Epidermal melanocyte (primary cell): ENCODE measurements around the gene LARP6.
A peak's percentile ranks its signal among the peaks of the same experiment; 100 is the strongest.

ENCODE experiments used
- DNase-seq: peaks from one replicate; pipeline ENCODE4 v3.0.0; 2011; ENCODE audit warnings: low spot score; ENCODE audit not compliant: insufficient read length

Gene LARP6

GRCh38 chr15:70796516-70797310, 57.2 kb downstream of the LARP6 start:
- DNase-seq: no peak

- peak; percentile 67 for DNase-seq
Measured at GRCh38 chr15:70795311-70795665, 58.7 kb downstream of the LARP6 start.

- DNase-seq: no peak
Measured at GRCh38 chr15:70794596-70795310, 59.2 kb downstream of the LARP6 start.

DNA sequence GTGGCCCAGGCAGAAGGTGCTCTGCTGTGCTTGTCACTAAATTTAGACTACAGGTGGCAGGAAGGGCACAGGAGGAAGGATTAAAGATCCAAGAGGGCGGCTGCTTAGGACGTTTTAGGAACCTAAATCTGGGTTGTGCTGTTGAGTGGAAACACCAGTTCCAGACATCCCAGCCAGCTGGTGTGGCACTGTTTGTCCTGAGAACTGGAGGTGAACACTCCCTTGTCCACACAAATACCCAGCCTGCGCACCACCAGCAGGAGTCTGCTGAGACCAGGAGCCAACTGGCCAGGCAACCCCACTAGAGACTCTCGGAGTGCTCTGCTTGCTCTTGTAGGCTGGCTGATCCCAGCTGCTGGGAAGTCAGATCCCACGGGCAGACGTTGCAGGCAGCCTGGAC, 60.3 kb downstream of the LARP6 start:
- no peak for DNase-seq

DNA sequence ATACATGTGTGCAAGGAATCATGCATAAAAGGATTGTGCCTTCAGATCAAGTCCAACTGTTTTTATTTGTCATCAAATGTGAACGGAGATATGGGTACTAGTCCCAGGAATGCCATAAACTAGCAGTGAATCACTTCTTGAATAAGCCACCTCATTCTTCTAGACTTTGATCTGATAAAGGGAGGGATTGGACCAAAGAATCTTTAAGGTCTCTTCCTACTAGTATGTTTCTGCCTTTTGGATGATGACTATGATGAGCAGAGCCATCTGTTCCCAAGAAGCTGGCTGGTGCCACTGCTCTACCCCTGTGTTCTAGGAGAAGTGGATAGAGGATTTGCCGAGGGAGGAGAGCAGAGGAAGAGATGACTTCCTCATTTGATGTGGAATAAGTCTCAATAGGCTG, 61.8 kb downstream of the LARP6 start:
- no peak for DNase-seq

GRCh38 chr15:70791259-70791658, 62.7 kb downstream of the LARP6 start:
- no peak for DNase-seq

DNA sequence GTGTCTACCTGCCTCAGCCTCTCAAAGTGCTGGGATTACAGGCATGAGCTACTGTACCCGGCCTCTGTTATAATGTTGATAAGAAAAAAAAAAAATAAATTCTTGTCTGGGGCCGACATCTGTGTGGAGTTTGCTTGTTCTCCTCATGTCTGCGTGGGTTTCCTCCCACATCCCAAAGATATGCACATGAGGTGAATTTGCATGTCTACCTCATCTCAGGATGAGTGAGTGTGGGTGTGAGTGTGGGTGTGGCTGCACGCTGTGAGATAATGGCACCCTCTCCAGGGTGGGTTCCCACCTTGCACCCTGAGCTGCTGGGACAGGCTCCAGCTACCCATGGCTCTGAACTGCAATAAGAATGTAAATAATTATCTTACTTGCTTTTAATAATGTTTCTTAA, 64.7 kb downstream of the LARP6 start:
- DNase-seq: no peak

GRCh38 chr15:70788114-70789049, 65.6 kb downstream of the LARP6 start:
- no peak for DNase-seq

- DNase-seq: no peak
Measured at GRCh38 chr15:70786996-70787395, 67.0 kb downstream of the LARP6 start.

GRCh38 chr15:70783610-70784022, 70.3 kb downstream of the LARP6 start:
- no peak for DNase-seq

DNA sequence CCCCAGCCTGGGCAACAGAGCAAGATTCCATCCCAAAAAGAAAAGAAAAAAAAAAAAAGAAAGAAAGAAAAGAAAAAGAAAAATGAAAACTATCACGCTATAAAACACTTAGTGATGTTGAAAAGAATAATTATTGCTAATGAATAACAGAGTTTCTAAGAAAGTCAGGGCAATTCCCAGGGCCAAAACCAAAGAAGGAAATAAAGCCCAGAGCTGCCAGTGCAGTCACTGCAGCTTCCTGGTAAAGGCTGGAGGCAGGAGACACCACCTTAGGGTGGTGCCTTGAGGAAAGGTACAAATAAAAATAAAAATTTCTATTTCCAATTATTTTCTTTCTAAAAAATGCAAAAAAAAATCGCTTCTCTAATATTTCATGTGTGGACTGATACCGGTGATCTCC, 70.9 kb downstream of the LARP6 start:
- DNase-seq: no peak

- no peak for DNase-seq
Measured at GRCh38 chr15:70781236-70781635, 72.7 kb downstream of the LARP6 start.
